Astrocyte of the cerebellum (primary cell): Measurements from ENCODE around the gene SLC38A6.
A peak's percentile ranks its signal among the peaks of the same experiment; 100 is the strongest.

Experiments used
- DNase-seq: peaks from one replicate; pipeline ENCODE4 v3.0.0-alpha.2; 2011; ENCODE audit warnings: low read depth
- H3K4me3 ChIP-seq: 2 replicates; pipeline ENCODE4 v1.5.1; 2011; ENCODE audit warnings: mild to moderate bottlenecking, low read depth, low read length, moderate library complexity
- CTCF ChIP-seq: IDR thresholded peaks from 2 replicates; pipeline ENCODE4 v1.5.1; 2012; ENCODE audit warnings: low read length, low read depth, moderate library complexity, mild to moderate bottlenecking; ENCODE audit errors: missing control alignments
- in situ Hi-C: cut with HindIII; loops from 2 replicates; pipeline ENCODE4 v1.10.0; 2017; ENCODE audit warnings: low sequenced_read_pairs

Gene SLC38A6

GRCh38 chr14:60980811-60981632, at the start of gene SLC38A6, which contains the start of gene TRMT5:
Gene SLC38A6, plus strand, starts transcription at chr14:60981245. Its CDS starts 33 bp downstream, at chr14:60981278.
Gene TRMT5, minus strand, starts transcription at chr14:60981079. Its CDS starts 106 bp downstream, at chr14:60980973.
- TF ChIP-seq CTCF: no peak
- in situ Hi-C loops: no loop called here
- DNase-seq: peak; percentile 91
- peak within 1 kb of the TSS; percentile 86 for H3K4me3 ChIP-seq

- TF ChIP-seq CTCF: no peak
- in situ Hi-C loops: no loop called here
- DNase-seq: no peak
- no peak overlapping the region for H3K4me3 ChIP-seq
Observed at GRCh38 chr14:60933920-60934655, 47.0 kb upstream of the SLC38A6 start.

GRCh38 chr14:60935319-60935718, 45.7 kb upstream of the SLC38A6 start:
- in situ Hi-C loops: no loop called here
- H3K4me3 ChIP-seq: no peak overlapping the region
- no peak for DNase-seq
- TF ChIP-seq CTCF: no peak

- no peak for TF ChIP-seq CTCF
- in situ Hi-C loops: no loop called here
- DNase-seq: no peak
- no peak overlapping the region for H3K4me3 ChIP-seq
Observed at GRCh38 chr14:60943637-60944032, 37.4 kb upstream of the SLC38A6 start.

- no peak for TF ChIP-seq CTCF
- no peak for DNase-seq
- in situ Hi-C loops: no loop called here
- no peak overlapping the region for H3K4me3 ChIP-seq
Observed at GRCh38 chr14:60944204-60944603, 36.8 kb upstream of the SLC38A6 start.

- DNase-seq: no peak
- TF ChIP-seq CTCF: no peak
- in situ Hi-C loops: no loop called here
- H3K4me3 ChIP-seq: no peak overlapping the region
Observed at GRCh38 chr14:60945984-60946383, 35.1 kb upstream of the SLC38A6 start.
